Measurements from ENCODE around the gene ADISSP.

The ADISSP gene

DNA sequence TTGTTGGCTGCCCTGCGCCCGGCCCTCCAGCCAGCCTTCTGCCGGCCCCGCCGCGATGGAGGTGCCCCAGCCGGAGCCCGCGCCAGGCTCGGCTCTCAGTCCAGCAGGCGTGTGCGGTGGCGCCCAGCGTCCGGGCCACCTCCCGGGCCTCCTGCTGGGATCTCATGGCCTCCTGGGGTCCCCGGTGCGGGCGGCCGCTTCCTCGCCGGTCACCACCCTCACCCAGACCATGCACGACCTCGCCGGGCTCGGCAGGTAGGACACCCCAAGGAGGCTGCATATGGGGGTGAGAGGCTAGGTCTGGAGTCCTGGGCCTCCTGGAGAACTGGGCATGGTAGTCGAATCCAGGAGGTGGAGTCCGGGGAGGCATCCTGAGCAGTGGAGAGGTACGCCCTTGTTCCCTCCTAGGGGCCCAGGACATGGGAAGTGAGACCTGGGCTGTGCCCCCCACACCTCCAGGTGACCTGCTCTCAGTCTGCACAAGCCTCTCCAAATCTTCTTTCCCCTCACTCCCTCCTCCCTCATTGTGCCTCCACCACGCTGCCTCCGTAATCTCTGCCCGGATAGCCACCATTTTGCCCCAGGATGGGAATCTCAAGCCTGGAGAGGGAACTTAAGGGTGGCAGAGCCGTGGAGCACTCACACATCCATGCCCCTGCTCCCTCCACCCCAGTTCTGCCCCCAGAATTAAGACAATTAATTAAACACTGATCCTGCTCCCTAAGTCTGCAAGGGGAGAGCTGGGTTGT lies 29.1 kb upstream of the ADISSP start (continued):
- no peak for TF ChIP-seq ZBTB49 (tag by site-specific recombination; IDR thresholded peaks at IDR 0.05; ENCODE audit: low read depth)
- no peak for TF ChIP-seq YY1 (tag by site-specific recombination; IDR thresholded peaks at IDR 0.05)
- peak; percentile 36; the same call in 1 of the 2 replicates for TF ChIP-seq YY2 (tag by site-specific recombination; IDR thresholded peaks at IDR 0.05)
- TF ChIP-seq OVOL3 (tag by site-specific recombination; IDR thresholded peaks at IDR 0.05) = no peak
- TF ChIP-seq, protein P1, sequence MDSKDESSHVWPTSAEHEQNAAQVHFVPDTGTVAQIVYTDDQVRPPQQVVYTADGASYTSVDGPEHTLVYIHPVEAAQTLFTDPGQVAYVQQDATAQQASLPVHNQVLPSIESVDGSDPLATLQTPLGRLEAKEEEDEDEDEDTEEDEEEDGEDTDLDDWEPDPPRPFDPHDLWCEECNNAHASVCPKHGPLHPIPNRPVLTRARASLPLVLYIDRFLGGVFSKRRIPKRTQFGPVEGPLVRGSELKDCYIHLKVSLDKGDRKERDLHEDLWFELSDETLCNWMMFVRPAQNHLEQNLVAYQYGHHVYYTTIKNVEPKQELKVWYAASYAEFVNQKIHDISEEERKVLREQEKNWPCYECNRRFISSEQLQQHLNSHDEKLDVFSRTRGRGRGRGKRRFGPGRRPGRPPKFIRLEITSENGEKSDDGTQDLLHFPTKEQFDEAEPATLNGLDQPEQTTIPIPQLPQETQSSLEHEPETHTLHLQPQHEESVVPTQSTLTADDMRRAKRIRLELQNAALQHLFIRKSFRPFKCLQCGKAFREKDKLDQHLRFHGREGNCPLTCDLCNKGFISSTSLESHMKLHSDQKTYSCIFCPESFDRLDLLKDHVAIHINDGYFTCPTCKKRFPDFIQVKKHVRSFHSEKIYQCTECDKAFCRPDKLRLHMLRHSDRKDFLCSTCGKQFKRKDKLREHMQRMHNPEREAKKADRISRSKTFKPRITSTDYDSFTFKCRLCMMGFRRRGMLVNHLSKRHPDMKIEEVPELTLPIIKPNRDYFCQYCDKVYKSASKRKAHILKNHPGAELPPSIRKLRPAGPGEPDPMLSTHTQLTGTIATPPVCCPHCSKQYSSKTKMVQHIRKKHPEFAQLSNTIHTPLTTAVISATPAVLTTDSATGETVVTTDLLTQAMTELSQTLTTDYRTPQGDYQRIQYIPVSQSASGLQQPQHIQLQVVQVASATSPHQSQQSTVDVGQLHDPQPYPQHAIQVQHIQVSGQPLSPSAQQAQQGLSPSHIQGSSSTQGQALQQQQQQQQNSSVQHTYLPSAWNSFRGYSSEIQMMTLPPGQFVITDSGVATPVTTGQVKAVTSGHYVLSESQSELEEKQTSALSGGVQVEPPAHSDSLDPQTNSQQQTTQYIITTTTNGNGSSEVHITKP (tag by site-specific recombination; IDR thresholded peaks at IDR 0.05) = peak; percentile 86
- TF ChIP-seq IKZF3 (tag by site-specific recombination; IDR thresholded peaks at IDR 0.05) = no peak
- no peak for TF ChIP-seq ZNF501 (tag by site-specific recombination; IDR thresholded peaks at IDR 0.05)
- TF ChIP-seq, protein P2, sequence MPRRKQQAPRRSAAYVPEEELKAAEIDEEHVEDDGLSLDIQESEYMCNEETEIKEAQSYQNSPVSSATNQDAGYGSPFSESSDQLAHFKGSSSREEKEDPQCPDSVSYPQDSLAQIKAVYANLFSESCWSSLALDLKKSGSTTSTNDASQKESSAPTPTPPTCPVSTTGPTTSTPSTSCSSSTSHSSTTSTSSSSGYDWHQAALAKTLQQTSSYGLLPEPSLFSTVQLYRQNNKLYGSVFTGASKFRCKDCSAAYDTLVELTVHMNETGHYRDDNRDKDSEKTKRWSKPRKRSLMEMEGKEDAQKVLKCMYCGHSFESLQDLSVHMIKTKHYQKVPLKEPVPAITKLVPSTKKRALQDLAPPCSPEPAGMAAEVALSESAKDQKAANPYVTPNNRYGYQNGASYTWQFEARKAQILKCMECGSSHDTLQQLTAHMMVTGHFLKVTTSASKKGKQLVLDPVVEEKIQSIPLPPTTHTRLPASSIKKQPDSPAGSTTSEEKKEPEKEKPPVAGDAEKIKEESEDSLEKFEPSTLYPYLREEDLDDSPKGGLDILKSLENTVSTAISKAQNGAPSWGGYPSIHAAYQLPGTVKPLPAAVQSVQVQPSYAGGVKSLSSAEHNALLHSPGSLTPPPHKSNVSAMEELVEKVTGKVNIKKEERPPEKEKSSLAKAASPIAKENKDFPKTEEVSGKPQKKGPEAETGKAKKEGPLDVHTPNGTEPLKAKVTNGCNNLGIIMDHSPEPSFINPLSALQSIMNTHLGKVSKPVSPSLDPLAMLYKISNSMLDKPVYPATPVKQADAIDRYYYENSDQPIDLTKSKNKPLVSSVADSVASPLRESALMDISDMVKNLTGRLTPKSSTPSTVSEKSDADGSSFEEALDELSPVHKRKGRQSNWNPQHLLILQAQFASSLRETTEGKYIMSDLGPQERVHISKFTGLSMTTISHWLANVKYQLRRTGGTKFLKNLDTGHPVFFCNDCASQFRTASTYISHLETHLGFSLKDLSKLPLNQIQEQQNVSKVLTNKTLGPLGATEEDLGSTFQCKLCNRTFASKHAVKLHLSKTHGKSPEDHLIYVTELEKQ (tag by site-specific recombination; IDR thresholded peaks at IDR 0.05; ENCODE audit: borderline replicate concordance) = no peak
- TF ChIP-seq ZNF76 (tag by site-specific recombination; IDR thresholded peaks at IDR 0.05; ENCODE audit: borderline replicate concordance, low read depth) = no peak
- peak; percentile 92 for TF ChIP-seq ZIC2 (tag by site-specific recombination; IDR thresholded peaks at IDR 0.05)
- TF ChIP-seq, protein P3, sequence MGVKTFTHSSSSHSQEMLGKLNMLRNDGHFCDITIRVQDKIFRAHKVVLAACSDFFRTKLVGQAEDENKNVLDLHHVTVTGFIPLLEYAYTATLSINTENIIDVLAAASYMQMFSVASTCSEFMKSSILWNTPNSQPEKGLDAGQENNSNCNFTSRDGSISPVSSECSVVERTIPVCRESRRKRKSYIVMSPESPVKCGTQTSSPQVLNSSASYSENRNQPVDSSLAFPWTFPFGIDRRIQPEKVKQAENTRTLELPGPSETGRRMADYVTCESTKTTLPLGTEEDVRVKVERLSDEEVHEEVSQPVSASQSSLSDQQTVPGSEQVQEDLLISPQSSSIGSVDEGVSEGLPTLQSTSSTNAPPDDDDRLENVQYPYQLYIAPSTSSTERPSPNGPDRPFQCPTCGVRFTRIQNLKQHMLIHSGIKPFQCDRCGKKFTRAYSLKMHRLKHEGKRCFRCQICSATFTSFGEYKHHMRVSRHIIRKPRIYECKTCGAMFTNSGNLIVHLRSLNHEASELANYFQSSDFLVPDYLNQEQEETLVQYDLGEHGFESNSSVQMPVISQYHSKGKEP (tag by site-specific recombination; IDR thresholded peaks at IDR 0.05) = no peak
- peak; percentile 46 for TF ChIP-seq KLF8 (tag by site-specific recombination; IDR thresholded peaks at IDR 0.05)
- TF ChIP-seq ZBTB48 (tag by site-specific recombination; IDR thresholded peaks at IDR 0.05) = peak; percentile 34; the same call in 1 of the 2 replicates
- TF ChIP-seq ZNF175 (tag by site-specific recombination; IDR thresholded peaks at IDR 0.05) = no peak
- no peak for TF ChIP-seq ZNF266 (tag by site-specific recombination; IDR thresholded peaks at IDR 0.05; ENCODE audit: low read depth)
- peak; percentile 66 for TF ChIP-seq ZBTB20 (tag by site-specific recombination; IDR thresholded peaks at IDR 0.05)
- no peak for TF ChIP-seq ZNF157 (tag by site-specific recombination; IDR thresholded peaks at IDR 0.05)
- TF ChIP-seq ZNF37A (tag by site-specific recombination; IDR thresholded peaks at IDR 0.05) = no peak
- peak; percentile 81 for TF ChIP-seq GLIS2 (tag by site-specific recombination; IDR thresholded peaks at IDR 0.05)
- TF ChIP-seq ZNF776 (tag by site-specific recombination; IDR thresholded peaks at IDR 0.05; ENCODE audit: borderline replicate concordance) = no peak
- no peak for TF ChIP-seq BCL11B (tag by site-specific recombination; IDR thresholded peaks at IDR 0.05; ENCODE audit: low read depth)
- TF ChIP-seq ZFHX2 (tag by site-specific recombination; conservative IDR thresholded peaks at IDR 0.05) = no peak
- TF ChIP-seq, protein P4, sequence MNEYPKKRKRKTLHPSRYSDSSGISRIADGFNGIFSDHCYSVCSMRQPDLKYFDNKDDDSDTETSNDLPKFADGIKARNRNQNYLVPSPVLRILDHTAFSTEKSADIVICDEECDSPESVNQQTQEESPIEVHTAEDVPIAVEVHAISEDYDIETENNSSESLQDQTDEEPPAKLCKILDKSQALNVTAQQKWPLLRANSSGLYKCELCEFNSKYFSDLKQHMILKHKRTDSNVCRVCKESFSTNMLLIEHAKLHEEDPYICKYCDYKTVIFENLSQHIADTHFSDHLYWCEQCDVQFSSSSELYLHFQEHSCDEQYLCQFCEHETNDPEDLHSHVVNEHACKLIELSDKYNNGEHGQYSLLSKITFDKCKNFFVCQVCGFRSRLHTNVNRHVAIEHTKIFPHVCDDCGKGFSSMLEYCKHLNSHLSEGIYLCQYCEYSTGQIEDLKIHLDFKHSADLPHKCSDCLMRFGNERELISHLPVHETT (tag by site-specific recombination; IDR thresholded peaks at IDR 0.05) = no peak
- TF ChIP-seq ZNF133 (tag by site-specific recombination; IDR thresholded peaks at IDR 0.05) = no peak
- TF ChIP-seq SP3 (tag by site-specific recombination; IDR thresholded peaks at IDR 0.05) = no peak
- no peak for TF ChIP-seq ZNF391 (tag by site-specific recombination; IDR thresholded peaks at IDR 0.05; ENCODE audit: borderline replicate concordance, low read depth)
